HG03060 (cell line): ENCODE results near the gene PCDHA13.
"Not testable (repeated sequence)": the region's sequence is repeated elsewhere in the genome, so short reads cannot be mapped to it uniquely, and the experiment has no call there.

Experiments
- ATAC-seq: cut with Tn5 transposase; IDR thresholded peaks from one replicate; pipeline ENCODE4 v1.9.1; 2021; ENCODE audit warnings: low read depth, moderate number of reproducible peaks; ENCODE audit not compliant: unreplicated experiment

The PCDHA13 gene

GRCh38 chr5:140881889-140882590 lies at the start of gene PCDHA13:
Gene PCDHA13, plus strand, starts transcription at chr5:140882124. Its CDS starts 145 bp downstream, at chr5:140882269.
- no peak for ATAC-seq

DNA sequence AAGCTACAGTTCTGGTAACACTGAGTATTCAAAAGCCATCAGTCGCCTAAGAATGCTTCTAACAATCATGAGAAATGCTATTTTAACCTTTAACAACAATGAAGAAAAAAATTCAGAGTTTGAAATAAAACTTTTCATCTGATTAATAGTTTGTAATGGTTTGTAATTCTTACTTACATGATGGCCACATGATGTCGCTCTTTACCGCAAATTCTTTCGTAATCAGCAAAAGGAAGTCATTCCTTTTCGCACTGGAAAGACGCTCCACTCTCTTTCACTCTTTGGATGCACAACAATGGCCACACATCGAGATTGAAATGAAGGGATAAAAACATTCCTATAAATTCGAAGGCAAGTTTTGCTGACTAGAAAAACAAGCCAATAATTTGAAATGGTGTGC lies 47.9 kb upstream of the PCDHA13 start, which contains the start of gene PCDHA7:
PCDHA7 (plus strand) TSS at position 277 of the 400 bp plus-strand sequence; CDS start at position 392, 115 bp downstream.
- no peak for ATAC-seq

- not testable (repeated sequence) for ATAC-seq
Measured at GRCh38 chr5:140834439-140835008, 47.4 kb upstream of the PCDHA13 start.

GRCh38 chr5:140835622-140836510 lies 46.1 kb upstream of the PCDHA13 start:
- no peak for ATAC-seq

- no peak for ATAC-seq
Measured at GRCh38 chr5:140840978-140841962, 40.7 kb upstream of the PCDHA13 start, which contains the start of gene PCDHA8. Gene PCDHA8, plus strand, starts transcription at chr5:140841187. Its CDS starts 135 bp downstream, at chr5:140841322.

- no peak for ATAC-seq
Measured at GRCh38 chr5:140842798-140843733, 38.9 kb upstream of the PCDHA13 start.

- not testable (repeated sequence) for ATAC-seq
Measured at GRCh38 chr5:140848139-140849102, 33.5 kb upstream of the PCDHA13 start, which contains the start of gene PCDHA9. Gene PCDHA9, plus strand, starts transcription at chr5:140848382. Its CDS starts 114 bp downstream, at chr5:140848496.

- not testable (repeated sequence) for ATAC-seq
Measured at GRCh38 chr5:140849831-140850634, 31.9 kb upstream of the PCDHA13 start.

DNA sequence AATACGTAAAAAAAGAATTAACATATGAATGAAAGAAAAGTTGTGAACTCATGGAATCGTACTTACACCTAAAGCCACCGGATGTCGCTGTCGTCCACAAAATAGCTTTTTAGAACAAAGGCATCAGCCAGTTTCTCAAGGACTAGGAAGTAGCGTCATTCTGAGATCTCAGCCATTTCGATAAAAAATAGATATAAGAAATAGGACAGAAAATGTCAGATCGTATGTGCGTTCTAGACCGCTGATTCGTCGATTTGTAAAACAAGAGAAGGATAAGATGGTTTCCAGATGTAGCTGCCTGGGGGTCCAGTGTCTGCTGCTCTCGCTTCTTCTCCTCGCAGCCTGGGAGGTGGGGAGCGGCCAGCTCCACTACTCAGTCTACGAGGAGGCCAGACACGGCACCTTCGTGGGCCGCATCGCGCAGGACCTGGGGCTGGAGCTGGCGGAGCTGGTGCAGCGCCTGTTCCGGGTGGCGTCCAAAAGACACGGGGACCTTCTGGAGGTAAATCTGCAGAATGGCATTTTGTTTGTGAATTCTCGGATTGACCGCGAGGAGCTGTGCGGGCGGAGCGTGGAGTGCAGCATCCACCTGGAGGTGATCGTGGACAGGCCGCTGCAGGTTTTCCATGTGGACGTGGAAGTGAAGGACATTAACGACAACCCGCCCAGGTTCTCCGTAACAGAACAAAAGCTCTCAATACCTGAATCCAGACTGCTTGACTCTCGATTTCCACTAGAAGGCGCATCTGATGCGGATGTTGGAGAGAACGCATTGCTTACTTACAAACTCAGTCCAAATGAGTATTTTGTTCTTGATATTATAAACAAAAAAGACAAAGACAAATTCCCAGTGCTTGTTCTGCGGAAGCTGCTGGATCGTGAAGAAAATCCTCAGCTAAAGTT lies 25.9 kb upstream of the PCDHA13 start, which contains the start of gene PCDHA10:
PCDHA10 (plus strand) TSS at position 126 of the 903 bp plus-strand sequence; CDS start at position 278, 152 bp downstream.
- ATAC-seq, result no peak

DNA sequence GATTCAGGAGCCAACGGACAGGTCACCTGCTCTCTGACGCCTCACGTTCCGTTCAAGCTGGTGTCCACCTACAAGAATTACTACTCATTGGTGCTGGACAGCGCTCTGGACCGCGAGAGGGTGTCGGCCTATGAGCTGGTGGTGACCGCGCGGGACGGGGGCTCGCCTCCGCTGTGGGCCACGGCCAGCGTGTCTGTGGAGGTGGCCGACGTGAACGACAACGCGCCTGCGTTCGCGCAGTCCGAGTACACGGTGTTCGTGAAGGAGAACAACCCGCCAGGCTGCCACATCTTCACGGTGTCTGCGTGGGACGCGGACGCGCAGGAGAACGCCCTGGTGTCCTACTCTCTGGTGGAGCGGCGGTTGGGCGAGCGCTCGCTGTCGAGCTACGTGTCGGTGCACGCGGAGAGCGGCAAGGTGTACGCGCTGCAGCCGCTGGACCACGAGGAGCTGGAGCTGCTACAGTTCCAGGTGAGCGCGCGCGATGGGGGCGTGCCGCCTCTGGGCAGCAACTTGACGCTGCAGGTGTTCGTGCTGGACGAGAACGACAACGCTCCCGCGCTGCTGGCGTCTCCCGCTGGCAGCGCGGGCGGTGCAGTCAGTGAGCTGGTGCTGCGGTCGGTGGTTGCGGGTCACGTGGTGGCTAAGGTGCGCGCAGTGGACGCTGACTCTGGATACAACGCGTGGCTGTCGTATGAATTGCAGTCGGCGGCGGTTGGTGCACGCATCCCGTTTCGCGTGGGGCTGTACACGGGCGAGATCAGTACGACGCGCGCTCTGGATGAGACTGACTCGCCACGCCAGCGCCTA lies 24.5 kb upstream of the PCDHA13 start:
- ATAC-seq, result no peak

- no peak for ATAC-seq
Measured at GRCh38 chr5:140857987-140858240, 24.0 kb upstream of the PCDHA13 start.

GRCh38 chr5:140862441-140863295 lies 19.3 kb upstream of the PCDHA13 start:
- no peak for ATAC-seq

DNA sequence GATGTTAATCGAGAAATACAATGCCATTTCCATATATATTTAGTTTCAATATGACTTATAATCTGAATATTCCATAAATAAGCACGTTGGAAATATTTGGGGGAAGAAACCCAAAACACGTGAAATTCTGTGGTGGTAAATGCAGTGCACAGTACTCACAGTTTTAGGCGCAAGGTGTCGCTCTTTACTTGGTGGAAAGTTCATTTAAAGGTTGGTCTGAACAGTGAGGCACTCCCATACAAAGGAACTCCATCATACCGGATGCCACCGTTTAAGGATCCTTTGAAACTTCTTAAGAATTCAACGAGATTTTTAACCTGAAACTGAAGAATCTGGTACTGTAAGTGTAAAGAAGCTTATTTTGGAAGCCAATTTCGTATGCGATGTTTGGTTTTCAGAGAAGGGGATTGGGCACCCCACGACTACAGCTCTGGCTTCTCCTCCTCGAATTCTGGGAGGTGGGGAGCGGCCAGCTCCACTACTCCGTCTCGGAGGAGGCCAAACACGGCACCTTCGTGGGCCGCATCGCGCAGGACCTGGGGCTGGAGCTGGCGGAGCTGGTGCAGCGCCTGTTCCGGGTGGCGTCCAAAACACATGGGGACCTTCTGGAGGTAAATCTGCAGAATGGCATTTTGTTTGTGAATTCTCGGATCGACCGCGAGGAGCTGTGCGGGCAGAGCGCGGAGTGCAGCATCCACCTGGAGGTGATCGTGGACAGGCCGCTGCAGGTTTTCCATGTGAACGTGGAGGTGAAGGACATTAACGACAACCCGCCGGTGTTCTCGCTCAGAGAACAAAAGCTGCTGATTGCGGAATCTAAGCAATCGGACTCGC lies 13.0 kb upstream of the PCDHA13 start, which contains the start of gene PCDHA11:
PCDHA11 (plus strand) TSS at position 237 of the 834 bp plus-strand sequence; CDS start at position 384, 147 bp downstream.
- no peak for ATAC-seq
